ENCODE results near the gene MUSK.

GRCh38 chr9:110797611-110798010, 129.0 kb downstream of the MUSK start:
- TF ChIP-seq, protein P1, sequence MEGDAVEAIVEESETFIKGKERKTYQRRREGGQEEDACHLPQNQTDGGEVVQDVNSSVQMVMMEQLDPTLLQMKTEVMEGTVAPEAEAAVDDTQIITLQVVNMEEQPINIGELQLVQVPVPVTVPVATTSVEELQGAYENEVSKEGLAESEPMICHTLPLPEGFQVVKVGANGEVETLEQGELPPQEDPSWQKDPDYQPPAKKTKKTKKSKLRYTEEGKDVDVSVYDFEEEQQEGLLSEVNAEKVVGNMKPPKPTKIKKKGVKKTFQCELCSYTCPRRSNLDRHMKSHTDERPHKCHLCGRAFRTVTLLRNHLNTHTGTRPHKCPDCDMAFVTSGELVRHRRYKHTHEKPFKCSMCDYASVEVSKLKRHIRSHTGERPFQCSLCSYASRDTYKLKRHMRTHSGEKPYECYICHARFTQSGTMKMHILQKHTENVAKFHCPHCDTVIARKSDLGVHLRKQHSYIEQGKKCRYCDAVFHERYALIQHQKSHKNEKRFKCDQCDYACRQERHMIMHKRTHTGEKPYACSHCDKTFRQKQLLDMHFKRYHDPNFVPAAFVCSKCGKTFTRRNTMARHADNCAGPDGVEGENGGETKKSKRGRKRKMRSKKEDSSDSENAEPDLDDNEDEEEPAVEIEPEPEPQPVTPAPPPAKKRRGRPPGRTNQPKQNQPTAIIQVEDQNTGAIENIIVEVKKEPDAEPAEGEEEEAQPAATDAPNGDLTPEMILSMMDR (conservative IDR thresholded peaks at IDR 0.05): no peak
- TF ChIP-seq ZFX (IDR thresholded peaks at IDR 0.05): no peak

Measured in C4-2B (cell line).